Stimulated activated CD4-positive, alpha-beta T cell treated with anti-CD3 and anti-CD28 coated beads, TNF-alpha, amount 100 ng/mL, for 48 hours (primary cell): ENCODE measurements around the gene MPPE1.
"Not testable (repeated sequence)": the region's sequence is repeated elsewhere in the genome, so short reads cannot be mapped to it uniquely, and the experiment has no call there.

Experiments
- DNase-seq, 3 donors: peaks; one replicate each; pipeline ENCODE4 v3.0.0-alpha.2; 2020; ENCODE audit warnings: low read depth in 3 of 3

Gene MPPE1

GRCh38 chr18:11925800-11926481, 17.8 kb upstream of the MPPE1 start:
- DNase-seq, result no peak

GRCh38 chr18:11923450-11923849, 15.3 kb upstream of the MPPE1 start:
- no peak for DNase-seq

- not testable (repeated sequence) for DNase-seq
Observed at GRCh38 chr18:11919522-11919921, 11.4 kb upstream of the MPPE1 start.

GRCh38 chr18:11916880-11917279, 8.8 kb upstream of the MPPE1 start:
- not testable (repeated sequence) for DNase-seq

GRCh38 chr18:11909591-11910026, 1.5 kb upstream of the MPPE1 start:
- no peak for DNase-seq

GRCh38 chr18:11909061-11909455, 941 bp upstream of the MPPE1 start:
- no peak for DNase-seq

- DNase-seq, result no peak
Observed at GRCh38 chr18:11906926-11907874, 917 bp downstream of the MPPE1 start.

GRCh38 chr18:11906176-11906575, 1.9 kb downstream of the MPPE1 start:
- no peak for DNase-seq

- DNase-seq, result no peak
Observed at GRCh38 chr18:11905613-11906012, 2.5 kb downstream of the MPPE1 start.

GRCh38 chr18:11902522-11903292, 5.4 kb downstream of the MPPE1 start:
- no peak for DNase-seq

- no peak for DNase-seq
Observed at GRCh38 chr18:11901826-11902438, 6.2 kb downstream of the MPPE1 start.

GRCh38 chr18:11899063-11899462, 9.1 kb downstream of the MPPE1 start:
- DNase-seq, result no peak

GRCh38 chr18:11897781-11898180, 10.3 kb downstream of the MPPE1 start:
- DNase-seq, result no peak

- DNase-seq, result not testable (repeated sequence)
Observed at GRCh38 chr18:11892438-11892837, 15.7 kb downstream of the MPPE1 start.

GRCh38 chr18:11891737-11892136, 16.4 kb downstream of the MPPE1 start:
- DNase-seq, result no peak

GRCh38 chr18:11889284-11889683, 18.8 kb downstream of the MPPE1 start:
- DNase-seq, result no peak

GRCh38 chr18:11888726-11889125, 19.4 kb downstream of the MPPE1 start:
- DNase-seq, result no peak

GRCh38 chr18:11887328-11888128, 20.6 kb downstream of the MPPE1 start:
- no peak for DNase-seq

GRCh38 chr18:11886577-11887110, 21.5 kb downstream of the MPPE1 start:
- no peak for DNase-seq

- DNase-seq, result no peak
Observed at GRCh38 chr18:11885278-11885947, 22.7 kb downstream of the MPPE1 start.
